Retina (tissue), 1 donor: ENCODE measurements around the gene ULK3.

ENCODE experiments used
- DNase-seq: peaks from one replicate; pipeline ENCODE4 v3.0.0-alpha.2; 2016

ULK3 gene

GRCh38 chr15:74821091-74821789 is 21.7 kb downstream of the ULK3 start:
- DNase-seq: peak; percentile 75

DNA sequence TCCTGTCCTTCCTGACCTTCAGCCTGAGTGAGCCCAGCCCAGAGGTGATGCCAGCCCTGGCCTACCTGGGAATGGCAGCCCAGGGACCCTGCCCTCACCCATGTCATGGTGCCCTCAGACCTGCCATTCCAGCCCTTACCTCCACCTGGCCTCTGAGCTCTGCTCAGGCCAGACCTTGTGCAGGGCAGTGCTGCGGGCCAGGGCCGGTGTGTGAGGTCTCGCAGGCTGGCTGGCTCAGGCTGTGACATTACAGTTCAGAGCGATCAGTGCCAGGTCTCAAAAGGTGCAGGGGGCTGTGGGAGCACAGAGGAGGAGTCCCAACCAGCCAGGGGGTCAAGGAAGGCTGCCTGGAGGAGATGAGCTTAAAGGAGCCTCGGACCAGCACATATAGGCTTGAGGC is 22.9 kb downstream of the ULK3 start:
- DNase-seq: no peak

DNA sequence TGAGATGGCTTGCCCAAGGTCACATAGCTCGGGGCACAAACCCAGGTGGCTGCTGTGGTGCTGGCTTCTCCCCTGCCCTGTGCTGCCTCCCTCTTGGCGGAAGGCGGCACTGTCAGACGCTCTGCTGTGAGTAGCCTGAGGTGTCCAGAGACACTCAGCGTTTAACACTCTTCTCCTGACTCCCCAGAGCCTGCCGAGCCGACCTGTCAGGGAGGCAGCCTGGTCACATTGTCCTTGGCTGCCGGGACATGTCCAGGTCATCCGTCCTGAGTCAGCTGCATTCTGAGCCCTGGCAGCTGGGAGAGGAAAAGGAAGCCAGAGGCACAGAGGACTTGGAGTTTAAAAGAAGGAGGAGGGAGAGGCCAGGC is 25.6 kb downstream of the ULK3 start:
- peak; percentile 56 for DNase-seq

- peak; percentile 50 for DNase-seq
Observed at GRCh38 chr15:74816624-74817369, 26.2 kb downstream of the ULK3 start.

DNA sequence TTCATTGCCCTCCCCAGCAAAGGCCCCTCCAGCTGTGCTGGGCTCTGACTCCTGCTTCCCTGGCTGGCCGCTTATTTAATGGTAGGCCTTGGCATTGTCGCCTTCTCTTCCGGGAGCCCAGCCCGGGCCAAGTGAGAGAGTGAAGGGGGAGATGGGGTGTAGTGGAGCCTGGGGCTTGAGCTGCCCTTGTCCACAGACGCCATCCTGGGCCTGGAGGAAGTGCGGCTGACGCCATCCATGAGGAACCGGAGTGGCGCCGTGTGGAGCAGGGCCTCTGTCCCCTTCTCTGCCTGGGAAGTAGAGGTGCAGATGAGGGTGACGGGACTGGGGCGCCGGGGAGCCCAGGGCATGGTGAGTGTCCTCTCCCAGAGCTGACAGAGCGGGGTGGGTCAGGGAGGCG is 27.0 kb downstream of the ULK3 start:
- DNase-seq: no peak

DNA sequence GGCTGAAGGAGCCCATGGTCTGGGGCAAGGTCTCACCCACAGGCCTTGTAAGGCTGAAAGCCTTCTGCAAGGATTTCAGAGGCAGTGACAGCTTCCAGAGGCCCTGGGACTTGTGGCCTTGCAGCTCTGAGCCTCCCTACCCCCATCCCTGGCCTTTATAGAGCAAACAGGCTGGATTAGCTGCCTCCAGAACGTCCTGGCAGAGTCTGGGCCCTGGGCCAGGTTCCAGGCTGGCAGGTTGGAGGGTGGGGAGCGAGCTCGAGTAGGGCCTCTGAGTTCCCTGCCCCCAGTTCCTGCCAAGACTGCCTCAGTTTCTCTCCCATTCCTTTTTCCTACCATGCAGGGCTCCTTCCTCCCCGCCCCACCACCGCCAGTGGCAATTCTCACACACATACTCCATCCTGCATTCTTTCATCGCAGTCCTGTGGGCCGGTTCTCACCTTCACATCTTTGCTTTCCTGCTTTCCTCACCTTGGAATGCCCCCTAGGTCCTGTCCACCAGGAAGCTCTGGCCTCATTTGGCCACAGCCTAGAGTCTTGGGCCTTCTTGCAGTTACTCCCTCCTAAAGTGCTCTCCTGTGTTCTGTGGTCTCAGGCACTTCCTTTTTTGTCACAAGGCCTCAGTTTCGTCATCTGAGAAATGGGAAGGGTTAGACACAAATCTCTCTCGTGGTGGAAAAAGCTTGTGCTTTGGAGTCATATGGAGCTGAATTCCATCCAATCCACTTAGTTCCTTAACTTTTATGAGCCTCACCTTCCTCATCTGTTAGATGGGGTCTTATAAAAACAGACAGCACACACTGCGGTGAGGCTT is 27.6 kb downstream of the ULK3 start:
- DNase-seq: no peak

DNA sequence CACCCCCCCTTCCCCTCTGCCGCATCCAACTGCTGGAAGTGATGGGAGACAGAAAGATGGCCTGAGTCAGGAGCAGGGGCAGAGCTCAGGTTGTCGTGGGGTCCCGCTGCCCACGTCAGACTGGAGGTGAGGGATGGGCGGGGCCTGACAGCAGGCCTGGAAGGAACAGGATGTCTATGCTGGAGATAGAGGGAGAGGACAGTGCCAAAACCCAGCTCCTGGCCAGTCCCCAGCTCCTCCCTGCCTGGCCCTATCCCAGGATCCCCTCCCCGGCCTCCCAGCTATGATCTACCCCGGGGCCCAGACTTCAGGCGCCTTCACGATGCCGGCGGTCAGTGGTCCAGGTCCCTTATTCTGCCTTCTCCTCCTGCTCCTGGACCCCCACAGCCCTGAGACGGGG is 30.4 kb downstream of the ULK3 start, which contains the start of gene LMAN1L:
Gene LMAN1L (plus strand): TSS at position 303 of the 400 bp plus-strand sequence. CDS start 20 bp downstream, at position 323.
- DNase-seq: no peak

DNA sequence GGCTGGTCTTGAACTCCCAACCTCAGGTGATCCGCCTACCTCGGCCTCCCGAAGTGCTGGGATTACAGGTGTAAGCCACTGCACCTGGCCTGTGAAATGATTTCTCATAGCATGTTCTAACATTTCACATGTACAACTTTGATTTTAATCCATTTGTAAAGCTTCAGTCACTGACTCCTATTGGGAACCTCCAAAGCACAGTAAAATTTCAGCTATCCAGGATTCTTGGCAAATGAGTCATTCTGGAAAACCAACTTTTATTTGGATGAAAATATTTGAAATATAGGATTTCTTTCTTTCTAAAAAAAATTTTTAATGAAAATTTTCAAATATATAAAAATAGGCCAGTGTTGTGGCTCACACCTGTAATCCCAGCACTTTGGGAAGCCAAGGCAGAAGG is 33.0 kb downstream of the ULK3 start:
- DNase-seq: no peak

GRCh38 chr15:74809242-74809641 is 33.7 kb downstream of the ULK3 start:
- DNase-seq: no peak

- DNase-seq: no peak
Observed at GRCh38 chr15:74808840-74809229, 34.1 kb downstream of the ULK3 start.

- no peak for DNase-seq
Observed at GRCh38 chr15:74808078-74808839, 34.7 kb downstream of the ULK3 start.

- no peak for DNase-seq
Observed at GRCh38 chr15:74807282-74807681, 35.7 kb downstream of the ULK3 start.

GRCh38 chr15:74804935-74805334 is 38.0 kb downstream of the ULK3 start:
- no peak for DNase-seq

DNA sequence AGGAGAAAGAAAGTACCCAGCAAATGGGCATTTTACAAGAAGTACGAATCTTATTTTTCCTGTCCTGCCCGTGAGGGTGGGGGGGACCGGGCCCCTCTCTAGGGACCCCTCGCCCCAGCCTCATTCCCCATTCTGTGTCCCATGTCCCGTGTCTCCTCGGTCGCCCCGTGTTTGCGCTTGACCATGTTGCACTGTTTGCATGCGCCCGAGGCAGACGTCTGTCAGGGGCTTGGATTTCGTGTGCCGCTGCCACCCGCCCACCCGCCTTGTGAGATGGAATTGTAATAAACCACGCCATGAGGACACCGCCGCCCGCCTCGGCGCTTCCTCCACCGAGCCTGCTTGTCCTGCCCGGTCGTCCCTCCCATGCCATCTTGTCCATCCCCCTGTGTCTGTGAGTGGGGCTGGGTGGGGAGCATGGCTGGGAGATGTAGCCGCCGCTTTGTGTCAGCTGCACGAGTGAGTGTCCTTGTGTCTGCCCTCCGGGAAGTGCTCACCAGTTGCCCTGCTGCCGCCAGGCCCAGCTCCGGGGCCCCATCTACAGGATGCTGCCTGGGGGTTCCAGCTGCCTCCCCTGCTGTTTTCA is 40.0 kb downstream of the ULK3 start:
- DNase-seq: no peak

DNA sequence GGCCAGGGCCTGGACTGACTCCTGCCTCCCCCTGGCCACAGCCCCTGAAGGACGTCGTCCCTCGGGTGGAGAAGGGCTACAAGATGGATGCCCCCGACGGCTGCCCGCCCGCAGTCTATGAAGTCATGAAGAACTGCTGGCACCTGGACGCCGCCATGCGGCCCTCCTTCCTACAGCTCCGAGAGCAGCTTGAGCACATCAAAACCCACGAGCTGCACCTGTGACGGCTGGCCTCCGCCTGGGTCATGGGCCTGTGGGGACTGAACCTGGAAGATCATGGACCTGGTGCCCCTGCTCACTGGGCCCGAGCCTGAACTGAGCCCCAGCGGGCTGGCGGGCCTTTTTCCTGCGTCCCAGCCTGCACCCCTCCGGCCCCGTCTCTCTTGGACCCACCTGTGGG is 40.7 kb downstream of the ULK3 start:
- DNase-seq: no peak

DNA sequence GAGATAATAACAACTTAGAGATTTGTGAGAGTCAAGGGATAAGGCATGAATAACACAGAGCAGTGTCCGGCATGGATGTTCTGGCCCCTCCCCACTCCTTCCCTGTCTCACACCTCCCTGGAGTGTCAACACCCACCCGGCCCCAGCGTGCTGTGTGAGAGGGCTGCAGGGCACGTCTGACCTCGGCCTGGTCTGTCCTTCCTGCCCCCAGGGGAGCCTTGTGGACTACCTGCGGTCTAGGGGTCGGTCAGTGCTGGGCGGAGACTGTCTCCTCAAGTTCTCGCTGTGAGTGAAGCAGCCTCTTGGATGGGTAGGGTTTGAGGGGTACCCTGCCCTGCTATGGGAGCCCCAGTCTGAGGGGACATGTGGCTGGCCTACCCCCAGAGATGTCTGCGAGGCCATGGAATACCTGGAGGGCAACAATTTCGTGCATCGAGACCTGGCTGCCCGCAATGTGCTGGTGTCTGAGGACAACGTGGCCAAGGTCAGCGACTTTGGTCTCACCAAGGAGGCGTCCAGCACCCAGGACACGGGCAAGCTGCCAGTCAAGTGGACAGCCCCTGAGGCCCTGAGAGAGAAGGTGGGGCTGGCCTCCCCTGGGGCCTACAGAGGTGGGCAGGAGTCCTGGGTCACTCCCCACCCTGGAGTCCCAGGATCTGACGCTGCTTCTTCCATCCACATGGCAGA is 41.5 kb downstream of the ULK3 start:
- DNase-seq: no peak

GRCh38 chr15:74800559-74801094 is 42.3 kb downstream of the ULK3 start:
- no peak for DNase-seq

- DNase-seq: peak; percentile 61
Observed at GRCh38 chr15:74799856-74800558, 42.9 kb downstream of the ULK3 start.

DNA sequence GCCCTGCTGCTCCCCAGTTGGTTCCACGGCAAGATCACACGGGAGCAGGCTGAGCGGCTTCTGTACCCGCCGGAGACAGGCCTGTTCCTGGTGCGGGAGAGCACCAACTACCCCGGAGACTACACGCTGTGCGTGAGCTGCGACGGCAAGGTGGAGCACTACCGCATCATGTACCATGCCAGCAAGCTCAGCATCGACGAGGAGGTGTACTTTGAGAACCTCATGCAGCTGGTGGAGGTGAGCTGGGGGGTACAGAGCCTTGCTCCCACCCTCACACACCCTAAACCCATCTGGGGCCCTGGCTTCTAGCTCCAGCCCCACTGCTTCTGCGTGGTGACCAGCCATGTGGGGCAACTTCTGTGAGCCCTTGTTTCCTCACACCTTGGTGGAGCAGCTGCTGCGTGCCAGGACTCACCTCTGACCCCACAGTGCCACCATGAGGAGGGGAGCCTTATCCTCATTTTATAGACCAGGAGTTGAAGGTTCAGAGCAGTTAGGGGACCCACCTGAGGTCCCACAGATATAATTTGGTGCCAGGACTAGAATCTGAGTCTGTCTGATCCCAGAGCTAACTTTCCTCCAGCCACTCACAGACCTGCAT is 43.6 kb downstream of the ULK3 start:
- DNase-seq: no peak
